Fibroblast of mammary gland (primary cell): ENCODE results near the gene LDLRAD4.
"Not testable (repeated sequence)": the region's sequence is repeated elsewhere in the genome, so short reads cannot be mapped to it uniquely, and the experiment has no call there.

Experiments used
- DNase-seq: peaks from one replicate; pipeline ENCODE4 v3.0.0-alpha.2; 2010; ENCODE audit warnings: low read depth
- H3K4me3 ChIP-seq: 2 replicates; pipeline ENCODE4 v1.5.1; 2011; ENCODE audit warnings: low read depth, mild to moderate bottlenecking, low read length, moderate library complexity; ENCODE audit not compliant: control insufficient read depth
- TF ChIP-seq, protein P1 (sequence below): conservative IDR thresholded peaks from 2 replicates; pipeline ENCODE4 v1.5.1; 2011; ENCODE audit warnings: low read depth, low read length, inconsistent platforms; ENCODE audit not compliant: control insufficient read depth, insufficient read depth

LDLRAD4 gene

DNA sequence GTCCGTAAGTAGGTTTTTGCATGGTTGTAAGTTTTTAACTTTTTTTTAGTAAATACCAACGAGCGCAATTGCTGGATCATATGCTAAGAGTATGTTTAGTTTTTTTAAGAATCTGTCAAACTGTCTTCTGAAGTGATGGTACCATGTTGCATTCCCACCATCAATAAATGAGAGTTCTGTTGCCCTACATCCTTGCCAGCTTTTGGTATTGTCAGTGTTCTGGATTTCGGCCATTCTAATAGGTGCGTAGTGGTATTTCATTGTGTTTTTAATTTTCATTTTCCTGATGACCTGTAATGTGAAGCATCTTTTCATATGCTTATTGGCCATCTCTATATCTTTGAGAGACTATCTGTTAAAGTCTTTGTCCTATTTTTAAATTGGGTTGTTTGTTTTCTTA lies 114.3 kb downstream of the LDLRAD4 start:
- no peak for DNase-seq
- no peak overlapping the region for H3K4me3 ChIP-seq
- TF ChIP-seq, protein P1, sequence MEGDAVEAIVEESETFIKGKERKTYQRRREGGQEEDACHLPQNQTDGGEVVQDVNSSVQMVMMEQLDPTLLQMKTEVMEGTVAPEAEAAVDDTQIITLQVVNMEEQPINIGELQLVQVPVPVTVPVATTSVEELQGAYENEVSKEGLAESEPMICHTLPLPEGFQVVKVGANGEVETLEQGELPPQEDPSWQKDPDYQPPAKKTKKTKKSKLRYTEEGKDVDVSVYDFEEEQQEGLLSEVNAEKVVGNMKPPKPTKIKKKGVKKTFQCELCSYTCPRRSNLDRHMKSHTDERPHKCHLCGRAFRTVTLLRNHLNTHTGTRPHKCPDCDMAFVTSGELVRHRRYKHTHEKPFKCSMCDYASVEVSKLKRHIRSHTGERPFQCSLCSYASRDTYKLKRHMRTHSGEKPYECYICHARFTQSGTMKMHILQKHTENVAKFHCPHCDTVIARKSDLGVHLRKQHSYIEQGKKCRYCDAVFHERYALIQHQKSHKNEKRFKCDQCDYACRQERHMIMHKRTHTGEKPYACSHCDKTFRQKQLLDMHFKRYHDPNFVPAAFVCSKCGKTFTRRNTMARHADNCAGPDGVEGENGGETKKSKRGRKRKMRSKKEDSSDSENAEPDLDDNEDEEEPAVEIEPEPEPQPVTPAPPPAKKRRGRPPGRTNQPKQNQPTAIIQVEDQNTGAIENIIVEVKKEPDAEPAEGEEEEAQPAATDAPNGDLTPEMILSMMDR: no peak

DNA sequence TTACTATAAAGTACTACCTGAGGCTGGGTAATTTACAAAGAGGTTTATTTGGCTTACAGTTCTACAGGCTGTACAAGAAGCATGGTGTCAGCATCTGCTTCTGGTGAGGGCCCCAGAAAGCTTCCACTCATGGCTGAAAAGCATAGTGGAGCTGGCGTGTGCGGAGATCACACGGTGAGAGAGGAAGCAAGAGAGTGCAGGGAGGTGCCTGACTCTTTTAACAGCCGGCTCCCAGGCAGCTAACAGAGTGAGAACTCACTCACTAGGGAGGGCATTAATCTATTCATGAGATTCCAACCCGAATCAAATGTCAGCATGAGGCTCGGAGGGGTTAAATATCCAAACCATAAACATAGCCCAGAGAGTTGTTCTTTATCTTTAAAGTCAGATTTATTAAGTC lies 117.3 kb downstream of the LDLRAD4 start:
- no peak overlapping the region for H3K4me3 ChIP-seq
- TF ChIP-seq, protein P1: no peak
- DNase-seq: no peak

DNA sequence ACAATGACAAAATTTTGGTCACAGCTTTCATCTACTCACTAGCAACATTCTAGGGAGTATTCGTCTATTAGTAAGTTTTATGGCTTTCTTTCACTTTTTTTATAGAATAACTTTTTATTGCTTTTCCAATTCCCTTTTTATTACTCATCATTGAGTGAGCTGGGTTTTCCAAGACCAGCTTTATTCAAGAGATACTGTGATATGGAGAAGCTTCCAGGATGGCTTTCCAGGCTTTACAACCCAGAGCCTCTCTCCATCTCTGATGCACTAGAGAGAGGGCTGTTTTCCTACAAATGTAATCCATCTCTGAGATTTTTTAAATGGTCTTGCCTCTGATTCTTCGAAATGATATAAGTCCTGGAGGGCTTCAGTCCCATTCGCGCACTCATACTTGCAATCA lies 118.3 kb downstream of the LDLRAD4 start:
- DNase-seq: no peak
- TF ChIP-seq, protein P1: no peak
- H3K4me3 ChIP-seq: no peak overlapping the region

DNA sequence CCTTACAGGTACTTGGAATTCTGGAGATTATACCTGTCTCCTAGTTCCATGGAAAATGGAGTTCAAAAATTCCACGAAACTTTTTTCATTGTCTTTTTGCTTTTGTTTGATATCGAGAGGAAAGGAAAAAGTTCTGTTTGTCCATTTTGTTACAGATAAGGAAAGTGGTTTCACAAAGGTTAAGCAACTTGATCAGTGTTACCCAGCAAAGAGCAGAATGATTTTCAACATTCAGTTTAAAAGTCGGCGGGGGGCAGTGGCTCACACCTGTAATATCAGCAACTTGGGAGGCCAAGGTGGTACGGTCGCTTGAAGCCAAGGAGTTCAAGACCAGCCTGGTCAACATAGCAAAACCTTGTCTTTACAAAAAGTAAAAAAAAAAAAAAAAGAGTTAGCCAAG lies 118.8 kb downstream of the LDLRAD4 start:
- TF ChIP-seq, protein P1: no peak
- no peak for DNase-seq
- no peak overlapping the region for H3K4me3 ChIP-seq

DNA sequence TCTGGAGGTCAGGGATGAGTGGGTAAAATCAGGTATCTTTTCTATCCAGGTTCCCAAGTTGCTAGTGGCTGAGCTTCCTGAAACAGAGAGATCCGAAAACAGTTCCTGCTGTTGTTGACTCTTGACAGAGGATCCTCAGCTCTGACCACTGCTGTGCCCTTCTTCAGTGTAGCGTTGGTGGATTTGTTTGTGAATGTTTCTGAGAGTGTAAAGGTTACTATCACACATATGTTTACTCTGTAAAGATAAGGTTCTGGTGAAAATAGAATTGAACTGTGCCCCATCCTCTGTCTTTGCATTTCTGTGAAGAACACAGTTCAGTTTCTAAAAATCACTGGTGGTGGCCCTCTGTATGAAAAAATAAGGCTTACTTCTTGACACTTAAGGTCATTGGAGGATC lies 119.8 kb downstream of the LDLRAD4 start:
- no peak for DNase-seq
- TF ChIP-seq, protein P1: no peak
- no peak overlapping the region for H3K4me3 ChIP-seq

DNA sequence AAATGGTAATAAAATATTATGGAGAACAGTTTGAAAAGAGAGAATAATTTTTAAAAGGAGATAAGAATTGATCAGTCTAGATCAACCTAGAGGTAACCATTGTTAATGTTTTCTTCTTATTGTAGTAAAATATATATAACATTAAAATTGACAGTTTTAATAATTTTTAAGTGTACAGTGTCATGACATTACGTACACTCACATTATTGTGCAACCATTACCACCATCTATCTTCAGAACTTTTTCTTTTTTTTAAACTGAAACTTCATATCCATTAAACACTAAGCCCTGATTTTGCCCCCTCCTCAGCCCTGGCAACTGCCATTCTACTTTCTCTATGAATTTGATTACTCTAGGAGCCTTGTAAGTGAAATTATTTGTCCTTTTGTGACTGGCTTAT lies 121.1 kb downstream of the LDLRAD4 start:
- H3K4me3 ChIP-seq: no peak overlapping the region
- DNase-seq: no peak
- TF ChIP-seq, protein P1: no peak

DNA sequence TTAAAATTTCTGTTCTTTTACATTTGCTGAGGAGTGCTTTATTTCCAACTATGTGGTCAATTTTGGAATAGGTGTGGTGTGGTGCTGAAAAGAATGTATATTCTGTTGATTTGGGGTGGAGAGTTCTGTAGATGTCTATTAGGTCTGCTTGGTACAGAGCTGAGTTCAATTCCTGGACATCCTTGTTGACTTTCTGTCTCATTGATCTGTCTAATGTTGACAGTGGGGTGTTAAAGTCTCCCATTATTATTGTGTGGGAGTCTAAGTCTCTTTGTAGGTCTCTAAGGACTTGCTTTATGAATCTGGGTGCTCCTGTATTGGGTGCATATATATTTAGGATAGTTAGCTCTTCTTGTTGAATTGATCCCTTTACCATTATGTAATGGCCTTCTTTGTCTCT lies 127.9 kb downstream of the LDLRAD4 start:
- not testable (repeated sequence) for H3K4me3 ChIP-seq, DNase-seq
